Stimulated activated memory B cell treated with anti-CD40 and anti-IgM and Interleukin-4, amounts not matched to agents 10 μg/mL and 1 μg/mL and 100 μg/mL, for 72 hours (primary cell): ENCODE results near the gene SCRN2.
A peak's percentile ranks its signal among the peaks of the same experiment; 100 is the strongest.

ENCODE experiments used
- ATAC-seq: fragments of 150-1000 bp; cut with Tn5 transposase; 2 replicates; pipeline ENCODE4 v1.10.0; 2021
- H3K27ac Mint-ChIP-seq: one replicate; pipeline ENCODE4 v1.8.0; 2022; ENCODE audit warnings: mild to moderate bottlenecking, mixed read lengths
- H3K27me3 Mint-ChIP-seq: one replicate; pipeline ENCODE4 v1.8.0; 2022; ENCODE audit warnings: mixed read lengths
- H3K36me3 Mint-ChIP-seq: one replicate; pipeline ENCODE4 v1.8.0; 2022; ENCODE audit warnings: mixed read lengths
- H3K4me1 Mint-ChIP-seq: one replicate; pipeline ENCODE4 v1.8.0; 2022; ENCODE audit warnings: mixed read lengths
- H3K4me3 Mint-ChIP-seq: one replicate; pipeline ENCODE4 v1.8.0; 2022; ENCODE audit warnings: mild to moderate bottlenecking, moderate library complexity, mixed read lengths
- H3K9me3 Mint-ChIP-seq: one replicate; pipeline ENCODE4 v1.8.0; 2022; ENCODE audit warnings: mixed read lengths

SCRN2 gene

DNA sequence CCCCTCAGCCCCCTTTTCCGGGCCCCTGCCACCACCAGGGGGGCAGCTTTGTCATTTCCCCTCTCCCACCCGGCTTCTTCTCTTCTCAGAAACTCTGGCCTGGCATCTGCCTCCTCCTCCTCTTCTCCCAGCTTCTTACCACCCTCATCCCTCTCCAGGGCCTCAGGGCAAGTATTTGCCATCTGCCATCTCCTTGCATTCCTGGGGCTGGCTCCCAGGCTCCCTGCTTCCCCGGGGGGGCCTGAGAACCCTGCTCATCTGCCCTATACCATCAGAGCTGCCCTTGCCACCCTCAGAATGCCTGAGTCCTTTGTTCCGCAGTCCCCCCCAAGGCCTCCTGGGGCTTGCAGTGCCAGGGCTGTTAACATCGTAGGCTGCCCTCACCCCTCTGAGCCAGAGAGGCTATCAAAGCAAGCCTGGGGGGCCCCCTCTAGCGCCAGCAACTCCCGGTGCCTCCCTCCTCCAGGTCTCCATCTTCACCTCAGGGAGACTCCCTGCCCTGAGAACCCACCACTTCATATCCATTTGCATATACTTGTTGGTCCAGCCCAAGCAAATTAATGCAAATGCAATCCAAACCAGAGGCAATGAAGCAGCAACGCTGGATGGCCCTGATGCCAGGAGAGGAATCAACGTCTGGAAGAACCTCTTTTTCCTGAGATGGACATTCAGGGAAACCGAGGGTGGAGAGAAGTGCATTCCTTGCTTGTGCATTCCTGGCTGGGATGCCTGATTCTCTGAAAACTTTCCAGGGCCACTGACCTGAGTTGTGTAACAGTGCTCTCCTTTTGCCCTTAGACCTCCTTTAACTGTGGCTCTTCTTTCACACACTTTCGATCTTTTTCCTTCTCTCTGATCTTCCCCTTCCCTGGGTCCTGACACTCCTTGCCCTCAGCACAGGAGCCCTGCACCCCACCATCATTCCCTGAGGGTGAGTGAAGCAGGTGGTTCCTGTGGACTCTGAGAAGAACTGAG lies 34.2 kb upstream of the SCRN2 start:
- Mint-ChIP-seq H3K4me1 (peaks cover 23% of the 10 kb centered on the region), H3K9me3 (no peaks in the 10 kb centered on the region), H3K27ac (no peak overlapping the region), H3K4me3 (no peak overlapping the region), H3K27me3 (peaks cover 88% of the 10 kb centered on the region), H3K36me3 (no peaks in the 10 kb centered on the region)
- no peak for ATAC-seq

DNA sequence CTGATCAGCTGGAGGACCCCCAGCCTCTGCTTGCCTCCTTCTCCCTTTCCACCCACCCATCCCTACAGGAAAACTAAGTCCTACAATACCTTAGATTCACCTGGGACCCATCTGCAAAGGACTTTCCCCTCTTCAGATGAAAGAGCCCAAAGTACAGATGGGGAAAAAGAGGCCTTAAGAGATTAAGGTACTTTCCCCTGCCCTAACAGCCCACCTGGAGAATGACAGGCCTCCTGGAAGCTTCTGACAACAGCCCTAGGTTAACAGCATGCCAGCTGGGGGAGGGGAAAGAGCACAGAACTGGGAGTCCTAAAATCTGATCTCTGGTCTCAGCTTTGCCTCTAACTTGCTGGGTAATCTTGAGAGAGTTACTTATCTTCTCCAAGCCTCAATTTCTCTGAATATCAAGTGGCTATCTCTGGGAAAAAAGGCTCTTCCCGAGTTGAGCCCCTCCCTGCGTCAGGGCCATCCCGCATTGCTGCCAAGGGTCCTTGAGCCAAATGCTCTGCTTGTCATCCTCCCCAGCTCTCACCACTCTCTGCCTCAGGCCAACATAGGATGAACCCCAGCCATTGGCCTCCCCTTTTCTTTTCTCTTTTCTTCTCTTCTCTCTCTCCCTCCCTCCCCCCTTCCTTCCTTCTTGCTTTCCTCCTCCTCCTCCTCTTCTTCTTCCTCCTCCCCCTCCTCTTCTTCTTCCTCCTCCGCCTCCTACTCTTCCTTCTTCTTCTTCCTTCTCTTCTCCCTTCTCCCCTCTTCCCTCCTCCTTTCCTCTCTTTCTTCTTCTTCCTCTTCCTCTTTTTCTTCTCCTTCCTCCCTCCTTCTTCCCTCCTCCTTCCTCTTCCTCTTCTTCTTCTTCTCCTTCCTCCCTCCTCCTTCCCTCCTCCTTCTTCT lies 32.4 kb upstream of the SCRN2 start:
- Mint-ChIP-seq H3K36me3 (no peaks in the 10 kb centered on the region), H3K4me1 (peaks cover 23% of the 10 kb centered on the region), H3K27me3 (peaks cover 81% of the 10 kb centered on the region), H3K4me3 (no peak overlapping the region), H3K9me3 (no peaks in the 10 kb centered on the region), H3K27ac (no peak overlapping the region)
- ATAC-seq = no peak

DNA sequence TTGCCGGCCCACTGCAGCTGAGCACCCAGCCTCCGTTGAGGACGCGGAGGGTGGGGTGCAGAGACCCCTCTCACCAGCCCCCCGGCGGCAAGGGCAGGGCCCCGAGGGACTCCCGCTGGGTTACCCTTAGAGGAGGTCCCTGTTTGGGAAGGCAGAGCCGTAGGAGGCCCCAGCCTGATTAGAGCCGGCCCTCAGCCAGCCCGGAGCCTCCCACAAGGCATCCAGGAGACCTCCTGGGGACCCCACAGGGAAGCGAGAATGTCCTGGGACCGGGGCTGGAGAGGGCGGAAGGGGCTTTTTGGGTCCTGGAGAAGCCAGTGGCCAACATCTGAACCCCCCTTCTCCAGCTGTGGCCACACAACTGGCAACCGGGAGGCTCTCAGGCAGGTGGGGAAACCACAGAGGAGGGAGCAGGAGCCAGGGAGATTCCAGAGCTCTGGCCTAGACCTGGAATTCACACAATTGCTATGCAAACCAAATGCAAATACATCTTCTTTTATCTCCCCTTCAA lies 31.6 kb upstream of the SCRN2 start:
- no peak overlapping the region for H3K4me3 Mint-ChIP-seq
- H3K27ac Mint-ChIP-seq = no peak overlapping the region
- H3K27me3 Mint-ChIP-seq = peaks cover 79% of the 10 kb centered on the region
- H3K36me3 Mint-ChIP-seq = no peaks in the 10 kb centered on the region
- H3K4me1 Mint-ChIP-seq = peaks cover 23% of the 10 kb centered on the region
- ATAC-seq = no peak
- H3K9me3 Mint-ChIP-seq = no peaks in the 10 kb centered on the region

DNA sequence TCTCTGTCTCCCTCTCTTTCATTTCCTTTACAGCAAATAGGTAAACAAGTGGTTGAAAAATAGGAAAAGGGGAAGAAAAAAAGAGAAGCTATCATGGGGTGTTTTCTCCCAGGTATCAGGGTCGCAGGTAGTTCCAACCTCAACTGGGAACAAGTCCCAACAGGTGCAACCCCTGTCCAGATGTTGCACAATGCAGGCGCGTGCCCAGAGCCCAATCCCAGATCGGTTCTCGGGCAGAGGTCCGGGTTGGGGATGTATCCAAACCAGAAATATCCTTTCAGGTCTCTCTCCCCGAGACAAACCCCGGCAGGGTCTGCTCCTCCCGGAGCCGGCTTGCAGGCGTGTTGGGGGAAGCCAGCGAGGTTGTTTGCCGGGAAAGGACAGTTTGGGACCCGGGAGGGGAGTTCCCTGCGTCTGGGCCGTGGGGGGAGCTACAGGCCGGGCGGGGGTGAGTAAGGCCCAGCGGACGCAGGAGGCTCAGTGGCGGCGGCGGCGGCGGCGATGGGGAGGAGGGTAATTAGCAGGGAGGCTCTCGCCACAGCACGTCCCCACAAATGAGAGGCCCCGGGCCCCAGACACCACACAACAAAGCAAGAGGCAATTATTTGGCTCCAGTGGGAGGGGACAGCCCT lies 31.1 kb upstream of the SCRN2 start:
- Mint-ChIP-seq H3K9me3 (no peaks in the 10 kb centered on the region), H3K27ac (no peak overlapping the region), H3K4me3 (peak overlapping the region; percentile 27), H3K27me3 (peaks cover 73% of the 10 kb centered on the region), H3K36me3 (no peaks in the 10 kb centered on the region), H3K4me1 (peaks cover 23% of the 10 kb centered on the region)
- no peak for ATAC-seq

DNA sequence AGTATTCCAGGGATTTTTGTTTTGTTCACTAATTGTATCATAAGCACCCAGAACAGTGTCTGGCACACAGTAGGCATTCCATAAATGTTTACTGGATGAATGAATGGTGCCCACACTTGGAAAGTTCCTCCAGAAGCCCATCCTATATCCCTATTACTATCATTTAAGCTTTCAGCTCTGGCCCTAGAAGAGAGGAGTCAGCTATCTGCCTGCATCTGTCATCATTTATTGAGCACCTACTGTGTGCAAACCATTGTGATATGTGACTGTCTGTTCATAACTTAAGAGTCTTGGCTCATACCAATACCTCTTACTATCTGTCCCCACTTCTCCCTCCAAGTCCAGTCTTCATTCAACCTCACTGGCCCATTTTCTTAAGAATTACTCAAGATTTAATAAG lies 30.0 kb upstream of the SCRN2 start:
- Mint-ChIP-seq H3K27ac (no peak overlapping the region), H3K36me3 (no peaks in the 10 kb centered on the region), H3K4me1 (peaks cover 23% of the 10 kb centered on the region), H3K27me3 (peaks cover 80% of the 10 kb centered on the region), H3K9me3 (no peaks in the 10 kb centered on the region), H3K4me3 (no peak overlapping the region)
- ATAC-seq = no peak

DNA sequence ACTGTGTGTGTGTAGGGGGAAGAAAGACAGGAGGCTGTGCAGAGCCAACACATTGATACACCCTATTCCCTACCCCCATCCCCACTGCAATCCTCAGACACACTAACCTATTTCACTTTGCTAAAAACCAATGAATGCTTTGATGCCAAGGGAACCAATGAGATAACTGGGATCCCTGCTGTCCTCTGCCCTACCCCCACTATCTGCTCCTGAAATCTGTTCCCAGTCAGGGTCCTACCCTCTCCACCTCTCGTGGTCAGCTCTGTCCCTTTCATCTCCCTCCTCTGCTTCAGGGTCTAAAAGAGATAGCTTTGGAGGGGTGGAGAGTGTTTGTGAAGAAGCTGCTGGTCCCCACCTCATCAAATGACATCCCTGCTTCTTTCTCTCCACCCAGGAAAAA lies 29.0 kb upstream of the SCRN2 start:
- Mint-ChIP-seq H3K27ac (no peak overlapping the region), H3K27me3 (peaks cover 75% of the 10 kb centered on the region), H3K9me3 (no peaks in the 10 kb centered on the region), H3K4me3 (no peak overlapping the region), H3K4me1 (peaks cover 23% of the 10 kb centered on the region), H3K36me3 (no peaks in the 10 kb centered on the region)
- no peak for ATAC-seq

DNA sequence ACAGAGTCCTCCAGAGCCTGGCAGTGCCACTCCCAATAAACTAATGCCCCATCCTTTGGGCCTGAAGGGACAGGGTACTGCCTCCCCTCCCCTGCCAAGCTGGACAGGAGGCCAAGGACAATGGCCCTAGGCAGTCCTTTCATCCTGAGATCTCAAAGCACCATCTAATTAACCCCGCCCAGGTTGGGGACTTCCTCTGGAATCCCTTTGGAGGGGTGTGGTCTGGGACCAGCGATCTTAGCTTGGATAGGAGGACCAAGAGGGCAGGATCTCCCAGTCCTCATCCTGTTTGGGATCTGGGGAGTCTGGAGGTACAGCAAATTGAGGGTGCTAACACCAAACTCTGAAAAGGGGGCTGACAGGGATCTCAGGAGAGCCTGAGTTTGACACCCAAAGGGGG lies 28.0 kb upstream of the SCRN2 start:
- H3K9me3 Mint-ChIP-seq = no peaks in the 10 kb centered on the region
- H3K4me3 Mint-ChIP-seq = no peak overlapping the region
- H3K27ac Mint-ChIP-seq = no peak overlapping the region
- H3K36me3 Mint-ChIP-seq = no peaks in the 10 kb centered on the region
- peaks cover 65% of the 10 kb centered on the region for H3K27me3 Mint-ChIP-seq
- peaks cover 21% of the 10 kb centered on the region for H3K4me1 Mint-ChIP-seq
- no peak for ATAC-seq

DNA sequence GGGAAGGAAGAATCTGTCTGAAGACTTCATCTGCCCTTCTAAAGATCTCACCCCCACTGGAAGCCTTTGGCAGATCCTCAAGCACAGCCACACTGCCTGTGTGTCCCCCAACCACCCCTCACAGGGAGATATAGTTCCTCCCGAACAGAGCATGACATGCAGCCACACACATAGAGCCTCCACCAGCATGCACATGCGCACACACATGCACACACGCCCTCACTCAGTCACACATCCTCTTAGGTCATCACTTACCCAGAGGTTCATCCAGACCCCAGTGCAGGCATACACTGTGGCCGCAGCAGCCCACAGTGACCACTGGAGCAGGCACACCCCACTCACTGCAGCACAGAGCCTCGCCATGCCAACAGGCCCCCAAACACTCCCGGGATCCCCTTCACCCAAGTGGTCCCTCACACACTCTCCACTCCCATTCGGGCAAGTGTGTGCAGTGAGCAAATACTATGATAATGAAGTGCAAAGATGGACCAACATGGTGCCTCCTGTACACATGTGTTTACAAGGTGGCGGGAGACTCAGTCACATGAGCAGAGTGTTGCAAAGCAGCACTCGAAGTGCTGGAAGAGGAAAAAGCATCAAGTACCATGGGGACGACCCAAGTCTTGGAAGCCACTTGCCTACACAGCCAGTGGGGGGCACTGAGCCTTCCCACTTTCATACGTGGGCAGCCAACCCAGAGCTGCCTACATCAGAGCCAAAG lies 26.9 kb upstream of the SCRN2 start:
- H3K27ac Mint-ChIP-seq = no peak overlapping the region

DNA sequence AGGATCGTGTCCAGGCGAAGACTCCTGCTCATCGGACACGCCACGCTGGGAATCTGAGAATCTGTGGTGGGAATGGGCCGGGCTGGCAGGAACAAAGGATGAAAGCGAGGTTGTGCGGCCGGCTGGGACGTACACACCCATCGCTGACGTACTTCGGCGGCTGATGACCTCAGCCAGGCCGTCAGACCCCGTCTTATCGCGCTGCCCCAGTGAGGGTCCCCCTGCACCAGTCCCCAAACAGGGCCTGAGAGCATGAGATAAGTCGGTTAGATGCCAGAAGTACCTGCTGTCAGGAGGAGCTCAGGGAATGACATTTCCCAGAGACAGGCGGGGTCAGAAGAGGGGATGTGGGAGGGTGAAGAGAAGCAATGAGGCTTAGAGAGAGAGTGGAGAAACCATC lies 25.9 kb upstream of the SCRN2 start:
- no peak overlapping the region for H3K4me3 Mint-ChIP-seq
- H3K36me3 Mint-ChIP-seq = no peaks in the 10 kb centered on the region
- H3K27me3 Mint-ChIP-seq = peaks cover 44% of the 10 kb centered on the region
- H3K4me1 Mint-ChIP-seq = peaks cover 6% of the 10 kb centered on the region
- no peaks in the 10 kb centered on the region for H3K9me3 Mint-ChIP-seq
- ATAC-seq = no peak
- H3K27ac Mint-ChIP-seq = no peak overlapping the region

More for the DNA sequence above, 26.9 kb upstream of the SCRN2 start:
- peaks cover 14% of the 10 kb centered on the region for H3K4me1 Mint-ChIP-seq
- H3K9me3 Mint-ChIP-seq = no peaks in the 10 kb centered on the region
- no peaks in the 10 kb centered on the region for H3K36me3 Mint-ChIP-seq
- H3K4me3 Mint-ChIP-seq = no peak overlapping the region
- peaks cover 54% of the 10 kb centered on the region for H3K27me3 Mint-ChIP-seq
- no peak for ATAC-seq

DNA sequence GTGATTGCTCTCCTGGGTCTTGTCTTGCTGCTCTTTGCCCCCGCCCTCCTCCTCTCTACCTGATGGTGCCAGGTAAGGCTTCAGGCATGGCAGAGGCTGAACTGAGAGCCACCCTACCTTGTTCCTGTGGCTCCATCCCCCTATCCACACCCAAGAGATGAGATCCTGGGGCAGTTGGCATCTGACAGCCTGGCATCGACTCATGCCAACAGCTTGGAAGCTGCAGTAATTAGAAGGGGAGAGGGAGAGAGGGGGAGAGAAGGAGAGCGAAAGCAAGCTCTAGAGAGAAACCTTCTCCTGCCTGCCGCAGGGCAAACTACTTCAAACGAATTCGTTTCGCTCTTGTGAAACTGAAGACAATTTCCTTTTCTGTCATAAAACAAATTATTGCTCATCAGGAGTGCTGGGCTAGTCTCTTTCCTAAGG lies 23.7 kb upstream of the SCRN2 start:
- Mint-ChIP-seq H3K9me3 (no peaks in the 10 kb centered on the region), H3K4me3 (no peak overlapping the region), H3K4me1 (no peaks in the 10 kb centered on the region), H3K27me3 (peaks cover 40% of the 10 kb centered on the region), H3K27ac (no peak overlapping the region), H3K36me3 (no peaks in the 10 kb centered on the region)
- no peak for ATAC-seq

DNA sequence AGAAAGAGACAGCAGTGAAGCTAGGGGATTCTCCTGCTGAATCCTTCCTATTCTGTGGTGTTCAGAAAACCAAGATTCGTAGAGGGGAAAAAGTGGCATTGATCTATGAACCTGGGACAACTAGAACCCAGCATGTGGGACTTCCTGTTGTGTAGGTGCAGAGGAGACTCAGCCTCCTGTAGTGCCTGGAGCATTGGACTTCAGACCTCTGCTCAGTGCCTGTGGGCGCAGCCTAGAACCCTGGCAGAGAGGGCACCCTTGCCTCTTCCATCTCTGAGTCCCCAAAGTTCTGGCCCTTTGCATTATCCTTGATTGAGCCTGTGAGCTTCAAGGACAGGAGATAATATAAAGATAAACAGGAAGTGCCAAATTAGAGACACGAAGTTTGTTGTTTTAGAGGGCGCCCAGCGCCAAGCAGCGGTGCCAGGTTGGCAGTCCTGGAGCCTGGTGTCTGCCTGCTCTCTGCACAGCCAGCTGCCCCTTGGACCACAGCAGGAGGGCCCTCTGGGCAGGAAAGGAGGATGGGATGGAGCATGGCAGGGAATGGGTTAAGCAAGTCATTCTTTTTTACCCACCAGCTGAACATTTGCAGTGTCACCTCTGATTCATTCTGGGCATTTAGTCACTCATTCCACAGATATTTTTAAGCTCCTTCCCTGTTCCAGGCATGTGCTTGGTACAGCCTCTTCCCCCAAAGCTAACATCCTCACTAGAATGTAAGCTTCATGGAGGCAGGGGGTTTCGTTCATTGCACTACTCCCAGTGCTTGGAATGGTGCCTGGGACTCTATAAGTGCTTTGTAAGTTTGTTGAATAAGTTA lies 21.8 kb upstream of the SCRN2 start:
- peaks cover 39% of the 10 kb centered on the region for H3K27me3 Mint-ChIP-seq
- H3K36me3 Mint-ChIP-seq = no peaks in the 10 kb centered on the region
- no peaks in the 10 kb centered on the region for H3K9me3 Mint-ChIP-seq
- H3K4me3 Mint-ChIP-seq = no peak overlapping the region
- H3K4me1 Mint-ChIP-seq = no peaks in the 10 kb centered on the region
- no peak for ATAC-seq
- no peak overlapping the region for H3K27ac Mint-ChIP-seq

DNA sequence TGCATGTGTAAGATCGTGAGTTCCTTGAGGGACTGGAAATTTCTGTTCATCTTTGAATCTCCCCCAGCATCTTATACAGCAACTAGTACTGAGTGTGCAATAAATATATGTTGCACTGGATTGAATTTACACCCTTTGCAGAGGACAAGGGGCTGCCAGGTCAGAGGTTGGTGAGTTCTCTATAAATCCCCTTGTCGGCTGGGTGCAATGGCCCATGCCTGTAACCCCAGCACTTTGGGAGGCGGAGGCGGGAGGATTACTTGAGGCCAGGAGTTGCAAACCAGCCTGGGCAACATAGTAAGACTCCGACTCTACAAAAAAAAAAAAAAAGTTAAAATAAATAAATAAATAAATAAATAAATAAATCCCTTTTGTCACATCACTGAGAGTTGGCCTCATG lies 19.3 kb upstream of the SCRN2 start:
- ATAC-seq = no peak
- no peak overlapping the region for H3K4me3 Mint-ChIP-seq
- no peaks in the 10 kb centered on the region for H3K9me3 Mint-ChIP-seq
- no peaks in the 10 kb centered on the region for H3K36me3 Mint-ChIP-seq
- H3K27ac Mint-ChIP-seq = no peak overlapping the region
- H3K27me3 Mint-ChIP-seq = peaks cover 45% of the 10 kb centered on the region
- no peaks in the 10 kb centered on the region for H3K4me1 Mint-ChIP-seq

DNA sequence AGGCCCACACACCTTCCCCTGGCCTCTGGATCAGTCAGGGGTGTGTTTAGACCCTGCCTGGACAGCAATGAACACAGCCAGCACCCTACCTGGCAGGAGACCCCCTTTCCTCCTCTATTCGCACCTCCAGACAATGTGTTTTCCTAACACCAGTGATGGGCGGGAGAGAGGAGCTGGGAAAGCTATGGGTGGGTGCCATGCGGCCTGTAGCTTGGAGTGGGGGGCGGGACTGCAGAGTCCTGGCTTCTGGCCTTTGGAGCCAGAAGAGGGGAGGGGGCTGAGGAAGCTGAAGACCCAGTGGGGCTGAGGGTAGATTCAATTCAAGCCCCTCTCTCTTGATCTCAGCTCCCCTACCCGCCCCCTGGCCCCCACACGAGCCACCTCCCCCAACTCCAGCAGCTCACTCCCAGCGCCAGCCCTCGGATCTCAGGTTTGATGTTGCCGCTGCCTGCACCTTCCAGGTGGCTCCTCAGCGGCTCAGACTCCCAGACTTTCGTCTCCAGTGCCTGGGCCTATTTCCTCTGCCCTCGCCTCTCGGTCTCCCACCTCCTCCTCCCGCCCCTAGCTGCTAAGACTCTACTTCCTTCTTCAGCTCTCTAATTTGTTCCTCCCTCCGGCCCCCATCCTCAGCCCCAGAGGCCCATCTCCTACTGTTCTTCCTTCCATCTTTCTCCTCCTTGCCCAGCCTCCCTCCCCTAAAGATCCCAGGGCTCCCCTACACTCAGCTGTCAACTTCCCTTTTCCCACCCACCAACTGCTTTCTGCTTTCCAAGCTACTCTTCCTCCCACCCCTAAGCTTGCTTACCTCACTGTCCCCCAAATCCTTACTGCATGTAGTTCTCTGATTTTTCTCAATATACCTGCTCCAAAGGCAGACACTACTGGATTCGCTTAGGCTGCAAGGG lies 16.7 kb upstream of the SCRN2 start:
- Mint-ChIP-seq H3K4me3 (no peak overlapping the region), H3K36me3 (no peaks in the 10 kb centered on the region)

More for the DNA sequence above, 16.7 kb upstream of the SCRN2 start:
- Mint-ChIP-seq H3K4me1 (no peaks in the 10 kb centered on the region), H3K9me3 (no peaks in the 10 kb centered on the region), H3K27me3 (peaks cover 67% of the 10 kb centered on the region), H3K27ac (no peak overlapping the region)
- ATAC-seq = no peak
